Limb (tissue), 2 donors: ENCODE measurements around the gene PLPP2.

Experiments used
- DNase-seq, 2 donors: peaks; one replicate each; pipeline ENCODE4 v3.0.0-alpha.2; 2016; ENCODE audit errors: extremely low spot score in 2 of 2

PLPP2 gene

DNA sequence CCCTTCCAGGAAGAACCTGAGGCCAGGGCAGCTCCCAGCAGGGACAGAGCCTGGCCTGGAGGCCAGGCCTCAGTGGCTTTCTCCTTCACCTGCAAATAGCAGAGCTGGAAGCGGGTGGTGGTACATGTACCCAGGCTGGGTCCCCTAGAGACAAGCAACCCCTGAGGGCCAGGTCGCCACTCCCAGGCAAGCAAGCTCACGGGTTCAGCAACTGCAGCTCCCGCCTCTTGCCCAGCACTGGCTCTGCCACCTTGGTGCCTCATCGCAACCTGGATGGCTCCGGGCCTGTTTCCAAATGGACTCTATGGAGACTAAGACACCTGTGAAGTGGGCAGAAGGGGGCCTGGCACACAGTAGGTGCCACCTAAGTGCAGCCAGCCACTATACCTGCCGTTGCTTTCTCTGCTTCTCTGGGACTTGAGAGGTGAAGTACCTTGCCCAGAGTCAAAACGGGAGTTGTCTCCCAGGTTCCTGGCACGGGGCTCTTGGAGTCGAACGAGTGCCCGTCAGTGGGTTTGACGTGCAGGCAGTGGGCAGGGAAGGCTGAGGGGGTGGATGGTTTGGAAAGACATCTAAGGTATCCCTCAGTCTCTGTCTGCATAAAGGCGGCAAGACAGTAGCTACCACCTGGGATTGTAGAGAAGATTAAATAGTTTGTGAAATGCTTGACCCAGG, 2.4 kb upstream of the PLPP2 start:
- no peak for DNase-seq

DNA sequence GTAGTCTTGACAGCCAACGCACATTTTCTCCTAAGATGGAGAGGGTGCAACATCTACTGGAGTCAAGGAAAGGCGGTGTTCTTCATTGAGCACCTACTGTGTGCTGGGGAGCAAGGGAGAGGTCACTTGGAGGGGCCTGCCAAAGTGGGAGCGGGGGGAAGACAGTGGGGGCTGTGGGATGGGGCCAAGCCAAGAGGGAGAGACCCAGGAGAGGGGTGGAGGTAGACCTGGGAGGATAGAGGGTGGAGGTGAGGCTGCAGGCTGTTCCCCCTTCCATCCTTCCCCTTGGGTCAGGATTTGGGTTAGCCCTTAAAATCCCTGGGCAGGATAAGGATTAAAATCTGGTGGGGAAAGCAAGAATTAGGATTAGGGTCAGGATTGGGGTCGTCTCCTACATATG, 1.7 kb upstream of the PLPP2 start:
- DNase-seq, result no peak

DNA sequence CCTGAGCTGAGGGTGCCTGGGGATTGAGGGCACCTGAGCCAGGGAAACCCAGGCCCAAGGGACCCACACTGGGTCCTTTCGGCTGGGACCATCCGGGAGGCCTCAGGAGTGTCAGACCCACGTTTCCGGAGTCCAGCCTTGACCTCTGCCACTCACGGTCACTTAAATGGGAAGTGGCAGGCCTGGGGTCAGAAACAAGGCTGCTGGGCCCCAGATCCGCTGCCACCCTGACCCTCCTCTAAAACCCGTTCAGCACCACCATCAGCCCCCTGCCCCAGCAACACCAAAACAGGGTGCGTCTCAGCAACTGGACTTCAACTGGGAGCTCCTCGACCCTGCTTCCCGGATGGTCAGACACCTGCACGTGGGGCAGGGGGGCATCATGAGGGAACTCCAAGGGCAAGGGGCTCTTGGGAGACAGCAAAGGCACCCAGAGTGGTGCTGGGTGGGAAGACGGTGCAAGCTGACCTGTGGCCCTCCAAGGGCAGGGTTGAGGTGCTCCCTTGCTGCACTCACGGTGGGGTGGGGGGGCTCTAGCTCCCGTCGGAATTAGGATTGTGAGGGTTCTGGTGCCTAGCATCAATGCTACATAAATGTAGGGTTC, 1.2 kb upstream of the PLPP2 start:
- no peak for DNase-seq

GRCh38 chr19:291561-292280, 518 bp upstream of the PLPP2 start:
- no peak for DNase-seq

DNA sequence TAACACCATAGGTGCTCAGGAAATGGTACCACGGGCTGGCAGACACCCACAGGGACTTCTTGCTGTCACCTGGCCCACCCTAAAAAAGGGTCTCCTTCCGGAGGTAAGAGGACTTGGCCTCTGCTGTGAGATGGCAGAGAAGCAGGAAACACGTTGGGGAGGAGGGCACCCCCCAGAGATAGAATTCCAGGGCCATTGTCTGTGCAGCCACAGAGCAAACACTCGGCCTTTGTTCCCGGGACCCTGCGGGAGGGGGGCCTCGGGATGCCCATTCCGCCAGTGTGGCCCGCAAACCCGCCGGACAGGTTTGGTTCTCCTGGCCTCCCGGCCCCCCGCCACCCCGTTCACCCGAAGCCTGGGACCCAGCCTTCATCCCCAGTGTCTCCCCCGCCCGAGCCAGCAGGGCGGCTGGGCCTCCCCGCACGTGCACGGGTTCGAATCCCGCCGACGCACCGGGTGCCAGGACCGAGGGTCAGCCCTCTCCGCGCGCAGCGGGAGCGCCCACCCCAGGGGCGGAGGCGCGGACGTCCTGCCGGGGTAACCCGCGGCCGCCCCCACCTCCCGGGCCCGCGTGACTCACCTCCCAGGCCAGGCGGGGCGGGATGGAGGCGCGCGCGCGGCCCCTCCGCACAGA, 714 bp downstream of the PLPP2 start:
- DNase-seq, result no peak

- peak in 1 of 2 donors; percentile 26 for DNase-seq
Measured at GRCh38 chr19:289651-290371, 1.4 kb downstream of the PLPP2 start.

DNA sequence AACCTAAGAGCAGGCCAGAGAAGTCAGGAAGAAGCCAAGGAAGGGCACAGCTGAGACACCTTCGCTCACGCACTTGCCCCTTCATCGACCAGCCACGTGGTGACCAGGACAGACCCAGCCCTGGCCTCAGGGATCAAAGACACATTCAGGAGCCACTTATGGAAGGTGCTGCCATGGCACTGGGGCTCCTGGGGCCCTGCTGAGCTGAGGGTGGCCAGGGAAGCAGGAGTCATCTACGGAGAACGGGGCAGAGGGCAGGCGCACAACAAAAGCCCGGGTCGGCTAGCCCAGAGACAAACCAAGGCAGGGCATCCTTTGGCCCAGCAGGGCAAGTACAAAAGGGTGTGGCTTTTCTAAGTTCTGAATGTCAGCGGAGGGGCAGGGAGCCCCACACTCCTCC, 2.3 kb downstream of the PLPP2 start:
- no peak for DNase-seq

- DNase-seq, result no peak
Measured at GRCh38 chr19:287381-287871, 3.8 kb downstream of the PLPP2 start.

GRCh38 chr19:283395-283794, 7.8 kb downstream of the PLPP2 start:
- DNase-seq, result no peak

DNA sequence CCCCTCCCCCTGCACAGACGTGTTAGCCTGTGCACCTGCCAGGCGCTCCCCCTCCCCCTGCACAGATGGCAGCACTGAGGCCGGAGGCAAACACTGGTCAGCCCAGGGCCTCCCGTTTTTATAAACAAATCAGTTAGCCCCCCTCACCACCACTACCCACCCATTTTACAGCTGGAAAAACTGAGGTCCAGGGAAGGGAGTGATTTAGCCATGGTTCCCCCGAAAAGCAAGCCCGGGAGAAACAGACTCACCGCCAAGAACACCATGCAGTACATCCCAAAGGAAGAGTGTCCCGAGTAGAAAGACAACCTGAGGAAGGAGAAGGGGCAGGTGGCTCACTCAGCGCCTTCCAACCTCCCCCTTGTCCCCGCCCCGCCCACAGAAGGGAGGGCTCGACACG, 8.7 kb downstream of the PLPP2 start:
- DNase-seq, result no peak

DNA sequence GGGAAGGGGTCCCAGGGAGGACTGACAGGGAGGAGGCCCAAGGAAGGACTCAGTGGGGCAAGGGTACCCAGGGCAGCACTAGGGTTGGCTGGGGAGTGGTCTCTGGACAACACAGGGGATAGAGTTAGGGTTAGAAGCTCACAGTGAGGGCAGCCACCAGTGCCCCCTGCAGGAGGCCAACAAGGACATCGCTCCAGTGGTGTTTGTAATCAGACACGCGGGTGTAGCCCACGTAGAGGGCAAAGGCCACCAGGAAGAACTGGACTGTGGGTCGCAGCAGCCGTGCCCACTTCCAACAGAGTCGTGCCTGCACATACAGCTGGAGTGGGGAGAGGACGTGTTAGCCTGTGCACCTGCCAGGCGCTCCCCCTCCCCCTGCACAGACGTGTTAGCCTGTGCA, 9.2 kb downstream of the PLPP2 start:
- DNase-seq, result no peak

- no peak for DNase-seq
Measured at GRCh38 chr19:281156-281853, 9.9 kb downstream of the PLPP2 start.

- DNase-seq, result no peak
Measured at GRCh38 chr19:280541-281009, 10.6 kb downstream of the PLPP2 start.

DNA sequence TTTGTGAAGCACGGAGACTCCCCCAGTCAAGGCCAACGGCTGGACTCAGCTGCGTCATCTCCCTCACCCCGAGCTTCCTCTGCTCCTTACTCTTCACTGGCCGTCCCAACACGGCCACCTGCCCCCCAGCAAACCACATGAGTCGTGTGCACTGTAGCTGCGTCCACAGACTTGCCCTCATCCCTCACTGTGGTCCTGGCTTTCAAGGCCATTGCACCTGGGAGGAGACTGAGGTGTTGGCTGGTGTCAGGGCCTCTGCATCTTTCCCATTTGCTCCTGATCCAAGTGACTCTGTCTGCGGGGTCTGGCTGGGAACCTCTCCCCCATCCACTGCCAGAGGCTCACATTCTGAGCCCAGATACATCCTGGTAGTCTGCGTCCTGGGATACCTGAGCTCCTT, 11.5 kb downstream of the PLPP2 start:
- no peak for DNase-seq

DNA sequence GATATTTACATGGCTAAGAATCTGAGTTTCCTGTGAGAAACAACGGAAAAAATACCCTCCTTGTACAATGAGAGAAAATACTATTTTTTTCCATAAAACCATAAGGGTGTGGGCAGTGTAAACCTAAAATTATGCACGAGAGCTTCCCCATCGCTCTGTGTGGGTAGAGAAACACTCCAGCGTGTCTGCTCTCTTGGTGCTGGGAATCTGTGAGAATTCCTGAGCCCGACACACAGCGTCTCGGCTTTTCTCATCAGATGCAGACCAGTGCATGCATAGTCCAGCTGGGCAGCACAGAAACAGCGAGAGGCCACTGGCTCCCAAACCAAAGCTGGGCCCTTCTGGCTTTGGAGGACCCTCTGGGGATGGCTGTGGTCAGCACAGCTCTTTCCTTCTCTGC, 12.0 kb downstream of the PLPP2 start:
- no peak for DNase-seq

DNA sequence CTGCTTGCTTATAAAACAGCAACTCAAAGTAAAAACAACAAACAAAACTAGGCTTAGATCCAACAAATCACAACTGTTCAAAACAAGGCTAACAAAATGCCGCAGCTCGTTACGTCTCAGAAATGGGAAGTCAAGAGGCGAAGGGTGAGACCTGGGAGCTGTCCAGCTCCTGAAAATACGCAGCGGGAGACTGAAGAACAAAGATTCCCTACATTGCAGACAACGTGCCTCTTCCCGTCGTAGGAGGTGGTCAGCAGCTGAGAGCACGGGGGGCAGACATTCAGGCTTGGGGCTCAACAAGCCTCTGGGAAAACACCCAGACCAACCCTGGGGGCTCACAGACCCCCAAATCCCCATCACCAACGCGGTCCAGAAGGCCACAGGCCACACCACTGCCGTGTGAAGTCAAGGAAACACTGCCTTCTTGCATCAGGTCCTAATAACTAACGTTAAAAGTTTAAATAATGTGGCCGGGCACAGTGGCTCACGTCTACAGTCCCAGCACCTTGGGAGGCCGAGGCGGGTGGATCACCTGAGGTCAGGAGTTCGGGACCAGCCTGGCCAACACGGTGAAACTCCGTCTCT, 13.5 kb downstream of the PLPP2 start:
- peak; percentile 22 to 49 for DNase-seq

DNA sequence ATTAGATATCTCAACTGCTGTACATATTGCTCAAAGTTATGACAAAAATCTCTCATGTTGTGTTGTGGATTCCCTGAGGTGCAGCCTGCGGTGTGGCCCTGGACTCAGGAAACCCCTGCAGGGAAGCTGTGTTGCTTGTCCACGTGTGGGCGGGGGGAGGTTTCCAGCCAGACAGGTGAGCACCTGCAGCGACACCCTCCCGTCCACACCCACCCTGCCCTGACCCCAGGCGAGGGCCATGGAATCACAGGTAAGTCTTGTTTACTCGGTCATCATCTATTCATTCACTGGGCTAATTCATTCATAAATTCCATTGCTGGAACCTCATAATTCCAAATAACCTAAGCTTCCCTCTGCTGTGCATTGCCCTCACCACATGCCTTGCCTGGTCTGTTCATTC, 14.1 kb downstream of the PLPP2 start:
- no peak for DNase-seq

GRCh38 chr19:275958-276646, 15.1 kb downstream of the PLPP2 start:
- DNase-seq, result no peak

GRCh38 chr19:275000-275399, 16.2 kb downstream of the PLPP2 start:
- no peak for DNase-seq

DNA sequence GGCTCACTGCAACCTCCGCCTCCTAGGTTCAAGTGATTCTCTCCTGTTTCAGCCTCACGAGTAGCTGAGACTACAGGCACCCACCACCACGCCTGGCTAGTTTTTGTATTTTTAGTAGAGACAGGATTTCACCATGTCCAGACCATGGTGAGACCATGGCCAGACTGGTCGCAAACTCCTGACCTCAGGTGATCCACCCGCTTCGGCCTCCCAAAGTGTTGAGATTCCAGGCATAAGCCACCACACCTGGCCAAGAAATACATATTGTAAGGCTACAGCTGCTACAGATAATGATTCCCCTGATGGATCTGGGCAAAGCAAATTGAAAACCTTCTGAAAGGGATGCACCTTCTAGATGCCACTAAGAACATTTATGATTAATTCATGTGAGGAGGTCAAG, 17.8 kb downstream of the PLPP2 start:
- no peak for DNase-seq
